ENCODE data around the gene NKX1-2. TPM values are rescaled to one million over a fixed set of nuclear protein-coding genes. Genes with fewer than 3 reads are reported as not detected.
"Not testable (repeated sequence)": the region's sequence is repeated elsewhere in the genome, so short reads cannot be mapped to it uniquely, and the experiment has no call there.

Gene NKX1-2
- total RNA-seq, 1 donor from 2014 or later: not detected

- Mint-ChIP-seq H3K27ac (no peak overlapping the region), H3K9me3 (no peaks in the 10 kb centered on the region), H3K4me3 (no peak overlapping the region), H3K4me1 (no peaks in the 10 kb centered on the region), H3K27me3 (ENCODE audit: low read depth) (peaks cover under 1% of the 10 kb centered on the region), H3K36me3 (no peaks in the 10 kb centered on the region)
- TF ChIP-seq CTCF (IDR thresholded peaks at IDR 0.05; ENCODE audit: unreplicated experiment): no peak
- DNase-seq (ENCODE audit: low spot score in 2 of 2, unreplicated experiment in 2 of 2): no peak
Measured at GRCh38 chr10:124436191-124436638, 13.6 kb downstream of the NKX1-2 start.

- not testable (repeated sequence) for H3K27ac Mint-ChIP-seq; H3K27me3 Mint-ChIP-seq (ENCODE audit: low read depth)
Measured at GRCh38 chr10:124435683-124436082, 14.2 kb downstream of the NKX1-2 start.

GRCh38 chr10:124433461-124433860, 16.4 kb downstream of the NKX1-2 start:
- Mint-ChIP-seq H3K4me1 (peaks cover 1% of the 10 kb centered on the region), H3K27ac (no peak overlapping the region), H3K9me3 (no peaks in the 10 kb centered on the region), H3K4me3 (no peak overlapping the region), H3K27me3 (ENCODE audit: low read depth) (peaks cover 9% of the 10 kb centered on the region), H3K36me3 (no peaks in the 10 kb centered on the region)
- no peak for TF ChIP-seq CTCF (IDR thresholded peaks at IDR 0.05; ENCODE audit: unreplicated experiment)
- no peak for DNase-seq (ENCODE audit: low spot score in 2 of 2, unreplicated experiment in 2 of 2)

More at GRCh38 chr10:124435683-124436082, 14.2 kb downstream of the NKX1-2 start:
- H3K4me1 Mint-ChIP-seq; DNase-seq (ENCODE audit: low spot score in 2 of 2, unreplicated experiment in 2 of 2); H3K4me3 Mint-ChIP-seq; H3K9me3 Mint-ChIP-seq; H3K36me3 Mint-ChIP-seq: not testable (repeated sequence)

GRCh38 chr10:124430077-124430476, 19.8 kb downstream of the NKX1-2 start:
- no peak overlapping the region for H3K4me3 Mint-ChIP-seq
- H3K27me3 Mint-ChIP-seq (ENCODE audit: low read depth): peaks cover 9% of the 10 kb centered on the region
- no peak for TF ChIP-seq CTCF (IDR thresholded peaks at IDR 0.05; ENCODE audit: unreplicated experiment)
- H3K9me3 Mint-ChIP-seq: no peaks in the 10 kb centered on the region
- DNase-seq (ENCODE audit: low spot score in 2 of 2, unreplicated experiment in 2 of 2): no peak
- no peak overlapping the region for H3K27ac Mint-ChIP-seq
- no peaks in the 10 kb centered on the region for H3K36me3 Mint-ChIP-seq
- H3K4me1 Mint-ChIP-seq: peaks cover 2% of the 10 kb centered on the region

GRCh38 chr10:124429576-124429975, 20.3 kb downstream of the NKX1-2 start:
- no peak for TF ChIP-seq CTCF (IDR thresholded peaks at IDR 0.05; ENCODE audit: unreplicated experiment)
- Mint-ChIP-seq H3K27me3 (ENCODE audit: low read depth) (peaks cover 9% of the 10 kb centered on the region), H3K4me1 (peaks cover 2% of the 10 kb centered on the region), H3K36me3 (no peaks in the 10 kb centered on the region), H3K27ac (no peak overlapping the region), H3K9me3 (no peaks in the 10 kb centered on the region), H3K4me3 (no peak overlapping the region)
- no peak for DNase-seq (ENCODE audit: low spot score in 2 of 2, unreplicated experiment in 2 of 2)

- no peak overlapping the region for H3K4me3 Mint-ChIP-seq
- no peaks in the 10 kb centered on the region for H3K9me3 Mint-ChIP-seq
- H3K27ac Mint-ChIP-seq: no peak overlapping the region
- peaks cover 13% of the 10 kb centered on the region for H3K27me3 Mint-ChIP-seq (ENCODE audit: low read depth)
- DNase-seq (ENCODE audit: low spot score in 2 of 2, unreplicated experiment in 2 of 2): no peak
- TF ChIP-seq CTCF (IDR thresholded peaks at IDR 0.05; ENCODE audit: unreplicated experiment): no peak
- peaks cover 2% of the 10 kb centered on the region for H3K4me1 Mint-ChIP-seq
- H3K36me3 Mint-ChIP-seq: no peaks in the 10 kb centered on the region
Measured at GRCh38 chr10:124428207-124428777, 21.5 kb downstream of the NKX1-2 start.

Data from mesothelial cell of epicardium (in vitro differentiated cells).